ENCODE data around the gene JUNB.

- TF ChIP-seq POLR2A (IDR thresholded peaks at IDR 0.05) = no peak
- TF ChIP-seq, protein P1, sequence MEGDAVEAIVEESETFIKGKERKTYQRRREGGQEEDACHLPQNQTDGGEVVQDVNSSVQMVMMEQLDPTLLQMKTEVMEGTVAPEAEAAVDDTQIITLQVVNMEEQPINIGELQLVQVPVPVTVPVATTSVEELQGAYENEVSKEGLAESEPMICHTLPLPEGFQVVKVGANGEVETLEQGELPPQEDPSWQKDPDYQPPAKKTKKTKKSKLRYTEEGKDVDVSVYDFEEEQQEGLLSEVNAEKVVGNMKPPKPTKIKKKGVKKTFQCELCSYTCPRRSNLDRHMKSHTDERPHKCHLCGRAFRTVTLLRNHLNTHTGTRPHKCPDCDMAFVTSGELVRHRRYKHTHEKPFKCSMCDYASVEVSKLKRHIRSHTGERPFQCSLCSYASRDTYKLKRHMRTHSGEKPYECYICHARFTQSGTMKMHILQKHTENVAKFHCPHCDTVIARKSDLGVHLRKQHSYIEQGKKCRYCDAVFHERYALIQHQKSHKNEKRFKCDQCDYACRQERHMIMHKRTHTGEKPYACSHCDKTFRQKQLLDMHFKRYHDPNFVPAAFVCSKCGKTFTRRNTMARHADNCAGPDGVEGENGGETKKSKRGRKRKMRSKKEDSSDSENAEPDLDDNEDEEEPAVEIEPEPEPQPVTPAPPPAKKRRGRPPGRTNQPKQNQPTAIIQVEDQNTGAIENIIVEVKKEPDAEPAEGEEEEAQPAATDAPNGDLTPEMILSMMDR (IDR thresholded peaks at IDR 0.05) = no peak
These were observed 9.1 kb downstream of the JUNB start for GRCh38 chr19:12800466-12800770.

Data from breast epithelium (tissue), 3 donors.